GM12801 (cell line): ENCODE measurements around the gene FOXF1.

ENCODE experiments used
- TF ChIP-seq, protein P1 (sequence below): IDR thresholded peaks from one replicate; pipeline ENCODE4 v1.5.1; 2011; ENCODE audit warnings: control low read depth; ENCODE audit not compliant: insufficient read length; ENCODE audit errors: extremely low read depth

Gene FOXF1

DNA sequence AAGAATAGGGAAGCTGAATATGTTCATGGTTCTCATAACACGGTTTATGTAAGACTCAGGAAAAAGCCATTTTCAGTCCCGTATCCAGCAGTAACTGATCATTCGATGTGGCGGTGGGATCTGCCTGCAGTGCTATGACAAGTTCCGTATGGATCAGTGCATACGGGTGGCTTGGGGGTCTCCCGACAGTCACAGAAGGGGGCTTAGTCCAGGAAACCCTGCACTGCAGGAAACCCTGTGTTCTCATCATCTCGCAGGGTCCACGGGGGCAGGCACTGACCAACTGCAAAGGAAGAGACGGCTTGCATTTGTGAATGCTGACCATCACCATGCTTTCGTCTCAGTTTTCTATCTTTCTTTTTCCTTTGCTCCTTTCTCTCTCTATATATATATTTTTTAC, 37.0 kb downstream of the FOXF1 start:
- TF ChIP-seq, protein P1, sequence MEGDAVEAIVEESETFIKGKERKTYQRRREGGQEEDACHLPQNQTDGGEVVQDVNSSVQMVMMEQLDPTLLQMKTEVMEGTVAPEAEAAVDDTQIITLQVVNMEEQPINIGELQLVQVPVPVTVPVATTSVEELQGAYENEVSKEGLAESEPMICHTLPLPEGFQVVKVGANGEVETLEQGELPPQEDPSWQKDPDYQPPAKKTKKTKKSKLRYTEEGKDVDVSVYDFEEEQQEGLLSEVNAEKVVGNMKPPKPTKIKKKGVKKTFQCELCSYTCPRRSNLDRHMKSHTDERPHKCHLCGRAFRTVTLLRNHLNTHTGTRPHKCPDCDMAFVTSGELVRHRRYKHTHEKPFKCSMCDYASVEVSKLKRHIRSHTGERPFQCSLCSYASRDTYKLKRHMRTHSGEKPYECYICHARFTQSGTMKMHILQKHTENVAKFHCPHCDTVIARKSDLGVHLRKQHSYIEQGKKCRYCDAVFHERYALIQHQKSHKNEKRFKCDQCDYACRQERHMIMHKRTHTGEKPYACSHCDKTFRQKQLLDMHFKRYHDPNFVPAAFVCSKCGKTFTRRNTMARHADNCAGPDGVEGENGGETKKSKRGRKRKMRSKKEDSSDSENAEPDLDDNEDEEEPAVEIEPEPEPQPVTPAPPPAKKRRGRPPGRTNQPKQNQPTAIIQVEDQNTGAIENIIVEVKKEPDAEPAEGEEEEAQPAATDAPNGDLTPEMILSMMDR: no peak

DNA sequence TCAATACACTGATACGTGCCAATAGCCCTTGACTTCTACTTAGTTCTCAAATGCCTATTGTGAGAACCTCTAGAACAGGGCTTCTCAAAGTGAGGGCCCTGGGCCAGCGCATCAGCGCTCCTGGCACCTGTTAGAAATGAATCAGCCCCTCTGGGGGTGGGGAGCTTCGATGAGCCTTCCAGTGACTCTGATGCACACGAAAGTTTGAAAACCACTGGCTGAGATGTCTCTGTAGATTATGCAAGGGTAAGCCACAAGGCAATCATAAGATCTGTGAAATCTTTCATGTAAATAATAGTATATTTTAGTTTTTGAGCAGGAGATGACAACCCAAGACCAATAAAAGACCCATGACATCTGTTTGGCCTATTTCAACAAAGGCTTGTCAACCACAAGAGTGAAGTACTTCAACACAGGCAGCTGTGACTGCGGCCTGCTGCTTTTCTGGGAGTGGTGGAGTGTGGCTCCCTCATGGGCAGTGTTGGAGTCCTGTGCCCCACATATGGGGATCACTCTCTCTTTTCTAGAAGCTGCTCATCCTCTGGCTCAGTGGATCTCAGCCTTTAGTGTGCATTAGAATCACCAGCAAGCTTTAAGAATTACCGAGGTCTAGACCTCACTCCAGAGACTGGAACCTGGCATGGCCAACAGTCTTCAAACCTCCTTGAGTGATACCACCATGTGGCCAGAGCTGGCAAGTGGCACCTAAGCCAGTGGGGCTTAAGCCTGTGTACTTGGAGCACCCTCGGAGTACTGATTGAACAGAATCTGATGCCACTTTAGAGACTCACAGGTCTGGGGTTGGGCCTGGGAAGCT, 39.0 kb downstream of the FOXF1 start:
- TF ChIP-seq, protein P1: no peak

DNA sequence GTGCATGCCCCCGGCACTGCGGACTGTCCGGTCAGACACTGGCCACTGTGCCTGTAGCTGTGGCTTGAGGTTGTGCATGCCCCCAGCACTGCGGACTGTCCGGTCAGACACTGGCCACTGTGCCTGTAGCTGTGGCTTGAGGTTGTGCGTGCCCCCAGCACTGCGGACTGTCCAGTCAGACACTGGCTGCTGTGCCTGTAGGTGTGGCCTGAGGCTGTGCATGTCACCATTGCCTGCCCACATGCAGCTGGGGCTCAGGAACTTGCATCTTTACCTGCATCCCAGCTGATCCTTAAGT, 39.5 kb downstream of the FOXF1 start:
- TF ChIP-seq, protein P1: no peak

DNA sequence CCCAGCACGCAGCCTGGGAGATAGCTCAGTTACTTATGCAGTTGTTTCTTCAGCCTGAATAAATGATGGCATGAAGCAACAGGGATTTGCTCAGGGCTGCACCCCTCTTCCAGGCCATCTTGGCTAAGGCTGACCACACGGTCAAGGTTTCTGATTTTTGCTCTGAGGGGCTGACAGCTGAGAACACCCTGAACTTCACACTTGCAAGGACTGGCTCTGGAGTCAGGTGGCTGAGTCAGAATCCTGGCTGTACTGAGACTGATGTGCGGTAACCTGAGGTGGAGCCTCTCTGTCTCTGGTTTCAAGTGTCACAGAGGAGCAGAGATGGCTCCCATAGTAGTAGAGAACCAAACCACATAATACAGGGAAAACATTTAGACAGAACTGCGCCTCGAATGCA, 40.0 kb downstream of the FOXF1 start:
- TF ChIP-seq, protein P1: no peak

DNA sequence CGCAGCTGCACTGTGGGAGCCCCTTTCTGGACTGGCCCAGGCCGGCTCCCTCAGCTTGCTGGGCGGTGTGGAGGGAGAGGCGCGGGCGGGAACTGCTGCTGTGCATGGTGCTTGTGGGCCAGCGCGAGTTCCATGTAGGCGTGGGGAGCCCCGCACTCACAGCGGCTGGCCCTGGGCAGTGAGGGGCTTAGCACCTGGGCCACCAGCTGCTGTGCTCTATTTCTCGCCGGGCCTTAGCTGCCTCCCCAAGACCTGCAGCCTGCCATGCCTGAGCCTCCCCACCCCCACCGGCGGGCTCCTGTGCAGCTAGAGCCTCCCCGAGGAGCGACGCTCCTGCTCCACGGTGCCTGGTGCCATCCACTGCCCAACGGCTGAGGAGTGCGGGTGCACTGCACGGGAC, 43.0 kb downstream of the FOXF1 start:
- TF ChIP-seq, protein P1: no peak

DNA sequence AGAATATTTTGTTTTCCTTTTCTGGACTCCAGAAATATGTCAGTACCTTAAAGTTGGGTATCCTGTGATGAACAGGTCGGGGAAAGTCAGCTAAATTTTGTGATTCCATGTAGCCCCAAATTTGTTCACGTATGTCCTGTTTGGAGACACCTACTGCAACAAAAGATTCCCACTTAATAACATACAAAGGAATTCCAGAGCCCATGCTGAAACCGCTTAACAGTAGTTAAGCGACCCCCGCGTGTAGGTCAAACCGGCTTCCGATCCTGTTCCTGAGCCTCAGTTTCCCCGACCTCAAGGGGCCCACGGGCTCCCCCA, 44.2 kb downstream of the FOXF1 start:
- TF ChIP-seq, protein P1: no peak

DNA sequence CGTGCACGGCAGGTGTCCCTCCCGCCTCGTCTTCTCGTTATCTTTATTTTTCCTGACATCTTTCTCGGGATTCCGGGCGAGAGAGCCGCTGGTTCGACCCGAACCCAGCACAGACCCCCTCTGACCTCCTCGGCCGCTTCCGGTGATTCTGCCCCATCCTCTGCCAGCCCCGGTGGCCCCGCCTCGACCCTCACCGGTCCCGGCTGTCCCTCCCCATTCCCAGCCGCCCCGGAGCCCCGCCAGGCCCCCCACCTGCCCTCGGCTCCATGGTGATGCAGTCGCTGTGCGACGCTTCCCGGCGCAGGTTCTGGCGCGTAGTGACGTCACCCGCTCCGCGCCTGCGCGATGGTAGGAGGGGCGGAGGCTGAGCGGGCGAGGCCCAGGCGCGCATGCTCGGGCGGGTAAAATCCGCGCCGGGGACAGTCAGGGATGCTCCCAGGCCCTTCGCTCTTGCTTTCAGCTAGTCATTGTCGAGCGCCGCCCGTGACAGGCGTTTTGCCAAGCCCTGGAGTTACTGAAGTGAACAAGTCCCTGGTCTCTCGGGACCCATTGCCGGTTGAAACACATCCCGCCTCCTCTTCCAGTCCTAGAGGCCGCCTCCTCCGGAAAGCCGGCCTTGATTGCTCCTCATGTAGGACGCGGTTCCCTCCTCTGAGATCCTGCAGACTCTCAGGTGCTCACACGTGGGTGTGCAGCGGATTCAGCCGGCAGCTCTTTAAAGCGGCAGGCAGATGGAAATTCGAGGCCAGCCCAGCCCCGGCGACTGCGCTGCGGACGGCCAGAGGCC, 44.8 kb downstream of the FOXF1 start, which contains the start of gene MTHFSD:
Gene MTHFSD (minus strand): TSS at position 319 of the 787 bp plus-strand sequence. CDS start 51 bp downstream, at position 268.
- TF ChIP-seq, protein P1: no peak
